ENCODE measurements around the gene AMBRA1.
A peak's percentile ranks its signal among the peaks of the same experiment; 100 is the strongest.

Gene AMBRA1

GRCh38 chr11:46362156-46363030 lies 231.4 kb downstream of the AMBRA1 start:
- no peak for DNase-seq

GRCh38 chr11:46361283-46362155 lies 232.3 kb downstream of the AMBRA1 start:
- no peak for DNase-seq

- DNase-seq = no peak
These were observed 232.9 kb downstream of the AMBRA1 start for GRCh38 chr11:46360878-46361277.

GRCh38 chr11:46359953-46360352 lies 233.9 kb downstream of the AMBRA1 start:
- no peak for DNase-seq

- DNase-seq = peak; percentile 62
These were observed 236.3 kb downstream of the AMBRA1 start for GRCh38 chr11:46357483-46357936.

- no peak for DNase-seq
These were observed 236.8 kb downstream of the AMBRA1 start for GRCh38 chr11:46356924-46357482.

- DNase-seq = no peak
These were observed 240.1 kb downstream of the AMBRA1 start for GRCh38 chr11:46353698-46354097.

- DNase-seq = no peak
These were observed 241.6 kb downstream of the AMBRA1 start for GRCh38 chr11:46352063-46352841.

GRCh38 chr11:46351606-46352005 lies 242.2 kb downstream of the AMBRA1 start:
- DNase-seq = no peak

- no peak for DNase-seq
These were observed 242.7 kb downstream of the AMBRA1 start for GRCh38 chr11:46351148-46351547.

- DNase-seq = no peak
These were observed 243.1 kb downstream of the AMBRA1 start for GRCh38 chr11:46350695-46351094.

- DNase-seq = no peak
These were observed 245.0 kb downstream of the AMBRA1 start for GRCh38 chr11:46348566-46349401.

GRCh38 chr11:46347637-46348311 lies 246.0 kb downstream of the AMBRA1 start:
- DNase-seq = no peak

- peak; percentile 48 for DNase-seq
These were observed 246.8 kb downstream of the AMBRA1 start, which contains the start of gene DGKZ for GRCh38 chr11:46346886-46347636. Gene DGKZ (plus strand): TSS chr11:46347463. CDS start chr11:46347660, 197 bp downstream.
